ENCODE data around the gene ANK3.

ANK3 gene

GRCh38 chr10:60382946-60383681 lies 6.6 kb downstream of the ANK3 start:
- peaks cover 6% of the 10 kb centered on the region for H3K4me1 Mint-ChIP-seq
- DNase-seq, result no peak
- no peaks in the 10 kb centered on the region for H3K27me3 Mint-ChIP-seq (ENCODE audit: low read depth, poor library complexity)
- no peaks in the 10 kb centered on the region for H3K36me3 Mint-ChIP-seq (ENCODE audit: low read depth)
- TF ChIP-seq CTCF (IDR thresholded peaks at IDR 0.05), result no peak
- no peak overlapping the region for H3K27ac Mint-ChIP-seq
- H3K9me3 Mint-ChIP-seq, result no peaks in the 10 kb centered on the region
- H3K4me3 Mint-ChIP-seq, result no peak overlapping the region

GRCh38 chr10:60380781-60381180 lies 8.9 kb downstream of the ANK3 start:
- H3K27me3 Mint-ChIP-seq (ENCODE audit: low read depth, poor library complexity), result no peaks in the 10 kb centered on the region
- TF ChIP-seq CTCF (IDR thresholded peaks at IDR 0.05), result no peak
- H3K4me3 Mint-ChIP-seq, result no peak overlapping the region
- no peaks in the 10 kb centered on the region for H3K4me1 Mint-ChIP-seq
- no peak overlapping the region for H3K27ac Mint-ChIP-seq
- no peaks in the 10 kb centered on the region for H3K36me3 Mint-ChIP-seq (ENCODE audit: low read depth)
- H3K9me3 Mint-ChIP-seq, result no peaks in the 10 kb centered on the region
- no peak for DNase-seq

- no peak overlapping the region for H3K4me3 Mint-ChIP-seq
Observed at GRCh38 chr10:60377955-60378354, 11.7 kb downstream of the ANK3 start.

GRCh38 chr10:60377042-60377352 lies 12.7 kb downstream of the ANK3 start:
- Mint-ChIP-seq H3K27me3 (ENCODE audit: low read depth, poor library complexity) (no peaks in the 10 kb centered on the region), H3K27ac (no peak overlapping the region), H3K4me1 (no peaks in the 10 kb centered on the region), H3K9me3 (no peaks in the 10 kb centered on the region), H3K4me3 (no peak overlapping the region), H3K36me3 (ENCODE audit: low read depth) (no peaks in the 10 kb centered on the region)
- no peak for DNase-seq
- TF ChIP-seq CTCF (IDR thresholded peaks at IDR 0.05), result no peak

More at GRCh38 chr10:60377955-60378354, 11.7 kb downstream of the ANK3 start:
- no peaks in the 10 kb centered on the region for H3K4me1 Mint-ChIP-seq
- no peaks in the 10 kb centered on the region for H3K9me3 Mint-ChIP-seq
- TF ChIP-seq CTCF (IDR thresholded peaks at IDR 0.05), result no peak
- no peak for DNase-seq
- H3K27ac Mint-ChIP-seq, result no peak overlapping the region
- H3K36me3 Mint-ChIP-seq (ENCODE audit: low read depth), result no peaks in the 10 kb centered on the region
- H3K27me3 Mint-ChIP-seq (ENCODE audit: low read depth, poor library complexity), result no peaks in the 10 kb centered on the region

- H3K27ac Mint-ChIP-seq, result no peak overlapping the region
Observed at GRCh38 chr10:60376221-60377041, 13.2 kb downstream of the ANK3 start.

More at GRCh38 chr10:60376221-60377041, 13.2 kb downstream of the ANK3 start:
- no peaks in the 10 kb centered on the region for H3K4me1 Mint-ChIP-seq
- DNase-seq, result no peak
- TF ChIP-seq CTCF (IDR thresholded peaks at IDR 0.05), result no peak
- H3K4me3 Mint-ChIP-seq, result no peak overlapping the region
- no peaks in the 10 kb centered on the region for H3K36me3 Mint-ChIP-seq (ENCODE audit: low read depth)
- H3K9me3 Mint-ChIP-seq, result no peaks in the 10 kb centered on the region
- no peaks in the 10 kb centered on the region for H3K27me3 Mint-ChIP-seq (ENCODE audit: low read depth, poor library complexity)
